Liver (tissue), 9 donors: Measurements from ENCODE around the gene CDK5RAP2. TPM values are rescaled to one million over a fixed set of nuclear protein-coding genes. Genes with fewer than 3 reads are reported as not detected.

Source experiments
- DNase-seq: peaks from one replicate; pipeline ENCODE4 v3.0.0-alpha.2; 2017; ENCODE audit warnings: low spot score
- H3K27ac ChIP-seq, 2 donors: one replicate each; pipeline ENCODE4 v1.7.0; 2013; ENCODE audit warnings: inconsistent platforms in 2 of 2, low read length in 2 of 2, control low read depth in 1 of 2, low read depth in 1 of 2, mild to moderate bottlenecking in 1 of 2
- H3K27me3 ChIP-seq, 4 donors: one replicate each; pipeline versions ENCODE4 v1.6.1 to v1.7.0; 2013; ENCODE audit warnings: low read length in 3 of 4, inconsistent platforms in 1 of 4, mild to moderate bottlenecking in 1 of 4, moderate library complexity in 1 of 4; ENCODE audit not compliant: control insufficient read depth in 4 of 4, insufficient read depth in 4 of 4
- H3K36me3 ChIP-seq, 4 donors: one replicate each; pipeline versions ENCODE4 v1.6.1 to v1.7.0; 2013; ENCODE audit warnings: low read length in 3 of 4, mild to moderate bottlenecking in 3 of 4, low read depth in 1 of 4, moderate library complexity in 1 of 4; ENCODE audit not compliant: control insufficient read depth in 4 of 4, insufficient read depth in 3 of 4
- H3K4me1 ChIP-seq, 4 donors: one replicate each; pipeline versions ENCODE4 v1.6.1 to v1.7.0; 2013; ENCODE audit warnings: low read length in 3 of 4, mild to moderate bottlenecking in 3 of 4, moderate library complexity in 1 of 4; ENCODE audit not compliant: control insufficient read depth in 4 of 4, insufficient read depth in 4 of 4
- H3K4me3 ChIP-seq, 3 donors: one replicate each; pipeline versions ENCODE4 v1.6.1 to v1.7.0; 2013; ENCODE audit warnings: low read length in 3 of 3, control low read depth in 1 of 3, low read depth in 1 of 3, mild to moderate bottlenecking in 1 of 3
- H3K9ac ChIP-seq, 2 donors: one replicate each; pipeline ENCODE4 v1.7.0; 2013; ENCODE audit warnings: low read length in 2 of 2, mild to moderate bottlenecking in 2 of 2, moderate library complexity in 2 of 2, control low read depth in 1 of 2, low read depth in 1 of 2
- H3K9me3 ChIP-seq, 4 donors: one replicate each; pipeline versions ENCODE4 v1.6.1 to v1.7.0; 2013; ENCODE audit warnings: low read length in 3 of 4; ENCODE audit not compliant: control insufficient read depth in 4 of 4
- ATF3 ChIP-seq: IDR thresholded peaks from 2 replicates; pipeline ENCODE4 v1.6.1; 2016; ENCODE audit warnings: antibody characterized with exemption
- CTCF ChIP-seq: fragments of 150-350 bp; IDR thresholded peaks from 2 replicates; pipeline ENCODE4 v1.5.1; 2017; ENCODE audit warnings: improper control_type of control experiment, low read depth, low read length; ENCODE audit not compliant: missing input control
- FOXA1 ChIP-seq: IDR thresholded peaks from 2 replicates; pipeline ENCODE4 v1.6.1; 2016; ENCODE audit warnings: antibody characterized with exemption
- FOXA2 ChIP-seq: IDR thresholded peaks from 2 replicates; pipeline ENCODE4 v1.6.1; 2016; ENCODE audit warnings: antibody characterized with exemption
- HNF4A ChIP-seq, 2 donors: conservative IDR thresholded peaks; 2 replicates each; pipeline ENCODE4 v1.6.1; 2016; ENCODE audit warnings: antibody characterized with exemption in 2 of 2, mild to moderate bottlenecking in 2 of 2
- JUND ChIP-seq, 2 donors: IDR thresholded peaks; 2 replicates each; pipeline ENCODE4 v1.6.1; 2016; ENCODE audit warnings: antibody characterized with exemption in 2 of 2
- MAX ChIP-seq: IDR thresholded peaks from 2 replicates; pipeline ENCODE4 v1.6.1; 2016; ENCODE audit warnings: antibody characterized with exemption
- NR2F2 ChIP-seq: IDR thresholded peaks from 2 replicates; pipeline ENCODE4 v1.6.1; 2016; ENCODE audit warnings: antibody characterized with exemption
- RAD21 ChIP-seq, 2 donors: IDR thresholded peaks; 2 replicates each; pipeline ENCODE4 v1.6.1; 2016; ENCODE audit warnings: antibody characterized with exemption in 2 of 2, mild to moderate bottlenecking in 2 of 2
- REST ChIP-seq: IDR thresholded peaks from 2 replicates; pipeline ENCODE4 v1.6.1; 2016; ENCODE audit warnings: antibody characterized with exemption, mild to moderate bottlenecking
- RXRA ChIP-seq, 2 donors: IDR thresholded peaks; 2 replicates each; pipeline ENCODE4 v1.6.1; 2017 to 2018; ENCODE audit warnings: antibody characterized with exemption in 2 of 2, mild to moderate bottlenecking in 1 of 2
- TAF1 ChIP-seq: conservative IDR thresholded peaks from 2 replicates; pipeline ENCODE4 v1.6.1; 2016; ENCODE audit warnings: antibody characterized with exemption, mild to moderate bottlenecking
- YY1 ChIP-seq: IDR thresholded peaks from 2 replicates; pipeline ENCODE4 v1.6.1; 2016; ENCODE audit warnings: antibody characterized with exemption, mild to moderate bottlenecking
- ZBTB33 ChIP-seq: IDR thresholded peaks from 2 replicates; pipeline ENCODE4 v1.6.1; 2016; ENCODE audit warnings: antibody characterized with exemption
- WGBS: extraction: QIAGEN DNeasy Blood & Tissue Kit; methylation state at CpG from one replicate; pipeline ENCODE4 v1.1.7; 2013; 5-methylcytosine and 5-hydroxymethylcytosine counted together
- polyA plus RNA-seq, 2 donors: library from polyadenylated mRNA; stranded (reverse) in 1 of 2; unstranded in 1 of 2; fragments of 200-250 nt in 1 of 2; fragments of >200 nt in 1 of 2; fragmentation: Nextera tagmentation in 1 of 2; extraction: Ambion mirVana in 1 of 2; gene quantifications; one replicate each; pipeline versions ENCODE4 v1.2.1 to v1.2.3, GENCODE V29; 2013 to 2015
- total RNA-seq, 2 donors: library from RNA; depleted of rRNA; stranded (reverse); fragments of >200 nt; gene quantifications; one replicate each; pipeline ENCODE4 v1.2.3, GENCODE V29; 2014
- donor health status: healthy.
- donor health status: healthy.
- donor health status: healthy.
- donor health status: healthy.
- donor health status: healthy.

CDK5RAP2 gene
- total and polyA plus RNA-seq, 4 donors = 11.7 to 38.9 (median 21.7) TPM

- Histone ChIP-seq H3K4me1 (no peaks in the 10 kb centered on the region), H3K27me3 (no peaks in the 10 kb centered on the region), H3K9me3 (peaks cover 0 to 4% (median under 1%) of the 10 kb centered on the region in 4 donors), H3K9ac (no peak overlapping the region), H3K27ac (no peak overlapping the region), H3K36me3 (no peaks in the 10 kb centered on the region), H3K4me3 (no peak overlapping the region)
- WGBS = 96% methylated on average over 7 of the region's 7 CpGs
- TF ChIP-seq JUND (IDR thresholded peaks at IDR 0.05) (no peak), NR2F2 (no peak), HNF4A (conservative IDR thresholded peaks at IDR 0.05) (no peak), FOXA2 (no peak), ZBTB33 (no peak), FOXA1 (no peak)
- no peak for DNase-seq
Observed at GRCh38 chr9:120376101-120376500, 203.9 kb downstream of the CDK5RAP2 start.

- no peaks in the 10 kb centered on the region for H3K4me1 ChIP-seq
- H3K9ac ChIP-seq = no peak overlapping the region
- no peak overlapping the region for H3K4me3 ChIP-seq
- H3K36me3 ChIP-seq = no peaks in the 10 kb centered on the region
- no peak for DNase-seq
- H3K9me3 ChIP-seq = peaks cover 0 to 4% (median under 1%) of the 10 kb centered on the region in 4 donors
- WGBS = 95% methylated on average over 4 of the region's 4 CpGs
- no peaks in the 10 kb centered on the region for H3K27me3 ChIP-seq
- H3K27ac ChIP-seq = no peak overlapping the region
- TF ChIP-seq YY1 (no peak), RXRA (IDR thresholded peaks at IDR 0.05) (no peak), CTCF (no peak), RAD21 (IDR thresholded peaks at IDR 0.05) (no peak), REST (no peak), TAF1 (no peak), MAX (no peak), FOXA1 (no peak), ATF3 (no peak)
Observed at GRCh38 chr9:120375316-120375715, 204.7 kb downstream of the CDK5RAP2 start.
